CD4-positive, alpha-beta T cell treated with Interleukin-17A for 1 hour (primary cell): ENCODE data around the gene TYSND1.
"Not testable (repeated sequence)": the region's sequence is repeated elsewhere in the genome, so short reads cannot be mapped to it uniquely, and the experiment has no call there.

ENCODE experiments used
- DNase-seq: peaks from one replicate; pipeline ENCODE4 v3.0.0-alpha.2; 2020

The TYSND1 gene

GRCh38 chr10:70131560-70131937 lies 15.0 kb downstream of the TYSND1 start:
- DNase-seq = no peak

DNA sequence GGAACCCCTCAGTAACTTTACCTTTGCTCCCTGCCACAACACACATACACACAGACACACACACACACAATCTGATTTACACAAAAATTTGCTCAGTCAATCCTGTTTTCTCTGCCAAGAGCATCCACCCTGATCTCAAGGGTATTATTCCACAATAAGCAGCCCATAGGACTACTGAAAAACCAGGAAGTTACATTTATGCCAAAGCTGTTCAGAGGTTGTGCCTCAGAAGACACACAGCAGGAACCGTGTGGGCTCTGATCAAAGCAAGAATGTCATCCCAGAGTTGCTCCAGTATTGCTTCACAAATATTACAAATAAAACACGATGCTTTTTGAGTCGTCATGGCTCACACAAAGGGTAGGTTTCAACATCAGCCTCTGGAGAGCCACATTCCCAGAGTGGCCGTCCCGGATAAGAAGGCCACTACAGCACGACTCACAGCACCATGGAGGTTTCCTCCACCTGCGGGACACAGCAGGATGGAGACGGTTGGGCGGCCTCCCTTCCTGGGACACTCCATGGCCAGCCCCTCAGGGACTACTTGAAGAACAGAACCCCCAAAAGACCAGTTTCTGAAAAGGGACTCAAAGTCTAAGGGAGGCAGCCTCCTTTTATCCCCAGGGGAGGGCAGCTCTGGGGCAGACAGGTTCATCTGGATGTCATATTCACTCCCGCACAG lies 15.5 kb downstream of the TYSND1 start:
- DNase-seq = no peak

DNA sequence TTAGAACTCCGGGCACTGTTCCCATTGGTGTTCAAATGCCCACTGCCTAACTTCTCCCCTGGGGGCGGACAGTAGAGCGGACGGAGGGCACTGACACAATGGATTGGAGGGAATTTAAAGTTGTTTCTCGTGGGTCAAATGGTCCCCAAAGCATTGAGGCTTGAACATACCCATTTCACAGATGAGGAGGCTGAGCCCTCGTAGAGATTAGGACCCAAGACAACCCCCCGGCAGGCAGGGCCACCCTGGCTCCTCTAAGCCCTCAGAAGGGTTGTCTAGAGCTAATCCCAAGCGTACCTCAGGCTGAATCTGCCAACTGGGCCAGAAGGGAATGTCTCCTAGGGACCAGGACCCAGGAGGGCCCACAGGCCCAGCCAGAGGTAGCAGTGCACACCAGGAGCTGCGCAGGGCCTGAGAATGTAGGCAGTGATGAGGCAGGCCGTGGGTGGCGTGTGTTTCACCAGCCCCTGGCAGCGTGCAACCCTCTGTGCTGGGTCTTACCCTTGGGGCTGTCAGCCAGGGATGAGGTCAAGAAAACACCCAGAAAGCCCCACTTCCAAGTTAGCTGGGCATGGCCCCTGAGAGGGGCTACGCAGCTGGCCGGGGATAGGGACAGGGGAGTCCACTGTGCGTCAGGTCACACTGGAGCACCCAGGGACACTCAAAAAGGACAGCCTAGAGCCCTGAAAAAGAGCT lies 19.7 kb downstream of the TYSND1 start:
- no peak for DNase-seq

GRCh38 chr10:70125918-70126552 lies 20.5 kb downstream of the TYSND1 start:
- DNase-seq = no peak

- no peak for DNase-seq
Observed at GRCh38 chr10:70124918-70125317, 21.6 kb downstream of the TYSND1 start.

- DNase-seq = no peak
Observed at GRCh38 chr10:70124415-70124814, 22.1 kb downstream of the TYSND1 start.

DNA sequence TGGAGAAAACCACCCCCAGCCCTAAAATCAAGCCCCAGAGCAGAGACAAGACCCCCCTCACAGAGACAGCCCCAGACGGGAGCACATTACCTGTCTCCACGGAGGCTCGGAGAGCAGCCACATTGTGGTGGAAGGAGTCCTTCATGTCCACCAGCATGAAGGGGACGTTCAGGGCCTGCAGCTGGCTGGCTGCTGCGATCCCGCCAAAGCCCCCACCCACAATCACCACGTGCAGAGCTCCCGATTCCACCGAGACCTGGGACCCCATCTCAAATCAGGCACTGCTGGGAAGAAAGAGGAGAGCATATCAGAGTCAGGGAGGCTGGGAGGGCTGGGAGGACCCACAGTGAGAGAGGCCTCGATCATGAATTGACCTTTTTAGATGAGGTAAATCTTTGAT lies 22.7 kb downstream of the TYSND1 start:
- no peak for DNase-seq

GRCh38 chr10:70123166-70123565 lies 23.3 kb downstream of the TYSND1 start:
- DNase-seq = not testable (repeated sequence)

- DNase-seq = no peak
Observed at GRCh38 chr10:70122742-70123141, 23.8 kb downstream of the TYSND1 start.

DNA sequence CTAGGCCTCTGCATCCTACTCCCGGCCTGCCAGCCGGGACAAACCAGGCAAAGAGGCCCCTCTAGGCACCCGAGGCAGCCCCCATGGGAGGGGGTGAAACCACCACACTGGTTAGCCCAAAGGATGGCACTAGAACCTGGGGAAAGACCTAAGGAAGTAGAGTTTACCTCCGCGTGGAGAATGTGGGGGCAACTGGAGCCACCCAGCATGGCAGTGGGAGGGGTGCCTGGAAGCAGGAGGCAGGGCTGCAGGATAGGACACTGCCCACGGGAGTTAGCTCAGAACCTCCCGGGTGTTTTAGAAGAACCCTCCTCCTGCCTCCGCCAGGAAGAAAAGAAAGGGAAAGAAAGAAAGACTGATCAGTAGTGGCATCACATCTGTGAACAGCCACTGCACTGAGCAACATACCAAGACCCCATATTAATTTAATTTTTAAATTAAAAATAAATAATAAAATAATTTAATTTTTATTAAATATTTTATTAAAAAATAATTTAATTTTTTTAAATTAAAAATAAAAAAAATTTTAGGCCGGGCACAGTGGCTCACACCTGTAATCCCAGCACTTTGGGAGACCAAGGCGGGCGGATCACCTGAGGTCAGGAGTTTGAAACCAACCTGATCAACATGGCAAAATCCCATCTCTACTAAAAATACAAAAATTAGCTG lies 25.1 kb downstream of the TYSND1 start:
- no peak for DNase-seq

DNA sequence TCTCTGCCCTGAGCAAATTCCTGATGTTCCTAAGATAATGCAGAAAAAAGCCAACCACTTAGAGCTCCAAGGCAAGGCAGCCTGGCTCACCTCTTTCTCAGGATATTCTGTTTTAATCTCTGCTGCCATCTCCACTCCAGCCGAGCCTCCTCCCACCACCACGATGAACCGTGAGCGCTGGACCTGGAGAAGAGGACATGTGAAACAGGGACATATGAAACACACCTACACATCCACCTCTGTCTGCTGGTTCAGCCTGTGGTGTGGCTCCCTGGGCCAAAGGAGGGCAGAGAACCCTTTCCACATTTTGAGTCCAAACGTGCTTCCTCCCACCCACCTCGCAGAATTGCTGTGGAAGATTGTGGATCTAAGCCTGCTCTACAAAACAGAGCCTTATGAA lies 26.1 kb downstream of the TYSND1 start:
- no peak for DNase-seq

GRCh38 chr10:70119623-70120022 lies 26.9 kb downstream of the TYSND1 start:
- DNase-seq = no peak

DNA sequence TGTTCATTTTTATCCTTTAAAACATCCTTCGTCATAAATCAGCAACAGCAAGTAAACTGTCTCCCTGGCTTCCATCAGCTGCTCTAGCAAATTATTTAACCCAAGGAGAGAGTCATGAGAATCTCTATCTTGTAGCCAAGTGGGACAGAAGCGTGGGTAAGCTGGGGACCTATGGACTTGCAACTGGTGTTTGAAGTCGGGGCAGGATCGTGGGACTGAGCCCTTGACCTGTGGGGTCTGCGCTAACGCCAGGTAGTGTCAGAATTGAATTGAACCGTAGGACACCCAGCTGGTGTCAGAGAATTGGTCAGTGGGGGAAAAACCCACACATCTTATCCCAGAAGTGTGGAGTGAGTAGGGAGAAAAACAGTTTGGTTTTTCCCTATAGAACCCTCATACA lies 27.3 kb downstream of the TYSND1 start:
- no peak for DNase-seq

GRCh38 chr10:70118196-70118595 lies 28.3 kb downstream of the TYSND1 start:
- DNase-seq = no peak

DNA sequence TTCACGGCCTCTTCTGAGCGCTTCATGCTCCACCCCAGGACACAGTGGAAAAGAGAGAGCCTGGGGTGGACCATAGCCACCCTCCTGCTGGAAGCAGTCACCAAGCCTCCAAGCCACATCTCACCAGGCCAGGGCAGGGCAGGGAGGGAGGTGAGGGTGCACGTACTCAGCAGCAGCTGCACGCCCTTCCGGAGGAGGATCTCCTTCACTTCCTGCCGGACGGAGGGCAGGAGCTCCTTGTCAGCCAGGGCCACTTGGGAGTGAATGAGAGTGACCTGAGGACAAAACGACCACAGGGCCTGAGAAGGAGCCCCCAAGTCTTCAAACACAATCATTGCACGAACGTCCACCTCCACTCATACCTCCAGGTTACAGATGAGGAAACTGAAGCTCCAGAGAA lies 28.9 kb downstream of the TYSND1 start:
- DNase-seq = no peak

GRCh38 chr10:70115948-70116682 lies 30.4 kb downstream of the TYSND1 start:
- DNase-seq = peak; percentile 70

GRCh38 chr10:70114902-70115301 lies 31.6 kb downstream of the TYSND1 start:
- DNase-seq = no peak

GRCh38 chr10:70112071-70112470 lies 34.4 kb downstream of the TYSND1 start:
- DNase-seq = no peak

DNA sequence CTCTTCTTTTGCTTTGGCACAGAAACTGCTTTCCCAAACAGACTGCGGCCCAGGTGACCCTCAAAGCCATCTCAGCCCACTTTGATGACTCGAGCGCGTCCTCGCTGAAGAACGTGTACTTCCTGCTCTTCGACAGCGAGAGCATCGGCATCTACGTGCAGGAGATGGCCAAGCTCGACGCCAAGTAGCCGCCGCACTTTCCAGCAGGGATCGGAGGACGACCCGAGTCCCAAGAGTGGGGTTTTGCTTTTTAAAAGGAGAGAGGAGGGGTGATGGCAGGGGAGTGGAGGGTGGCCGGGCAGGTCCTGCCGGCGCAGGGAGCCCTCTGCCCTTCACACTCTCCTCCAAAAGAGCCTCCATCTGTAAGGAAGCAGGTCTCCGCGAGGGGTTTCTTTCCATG lies 35.0 kb downstream of the TYSND1 start:
- DNase-seq = no peak

DNA sequence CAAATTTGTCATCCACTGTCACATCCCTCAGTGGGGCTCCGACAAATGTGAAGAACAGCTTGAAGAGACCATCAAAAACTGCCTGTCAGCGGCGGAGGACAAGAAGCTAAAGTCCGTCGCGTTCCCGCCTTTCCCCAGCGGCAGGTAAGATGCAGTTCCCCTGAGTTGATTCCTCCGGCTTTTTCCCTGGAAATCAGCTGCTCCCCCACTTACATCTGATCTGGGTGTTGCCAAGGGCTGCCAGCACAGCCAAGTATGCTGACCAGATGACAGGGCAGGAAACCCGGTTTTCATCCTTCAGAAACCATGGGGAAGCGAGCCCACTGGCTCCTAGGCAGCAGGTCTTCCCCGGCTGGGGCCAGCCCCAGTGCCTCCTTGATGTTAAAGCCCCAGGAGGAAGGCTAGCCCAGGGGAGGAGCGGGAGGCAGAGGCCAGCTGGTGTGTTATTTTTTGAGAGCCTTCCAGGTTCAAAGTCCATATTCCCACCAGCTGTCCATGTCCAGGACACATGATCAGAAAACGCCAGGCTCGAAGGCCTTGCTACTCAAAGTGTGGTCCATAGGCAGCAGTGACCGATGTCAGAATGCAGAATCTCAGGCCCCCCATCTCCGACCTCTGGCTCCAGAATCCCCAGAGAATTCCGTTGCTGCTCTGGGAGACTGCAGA lies 37.3 kb downstream of the TYSND1 start:
- no peak for DNase-seq

- peak; percentile 9 for DNase-seq
Observed at GRCh38 chr10:70106958-70107791, 39.3 kb downstream of the TYSND1 start.

DNA sequence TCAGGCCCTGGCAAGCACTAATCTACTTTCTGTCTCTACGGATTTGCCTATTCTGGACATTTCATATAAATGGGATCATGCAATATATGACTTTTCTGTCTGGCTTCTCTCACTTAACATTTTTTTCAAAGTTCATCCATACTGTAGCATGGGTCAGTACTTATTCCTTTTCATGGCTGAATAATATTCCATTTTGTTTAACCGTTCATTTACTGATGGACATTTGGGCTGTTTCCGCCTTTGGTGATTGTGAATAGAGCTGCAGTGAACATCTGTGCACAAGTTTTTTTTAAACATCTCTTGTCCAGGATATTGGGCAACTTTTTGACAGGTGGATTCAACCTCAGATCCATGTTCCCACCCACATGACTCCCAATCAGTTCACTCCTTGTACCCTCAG lies 44.8 kb downstream of the TYSND1 start:
- DNase-seq = no peak
